HPDE6-E6E7 (cell line): ENCODE measurements around the gene PPP1R16B.
A peak's percentile ranks its signal among the peaks of the same experiment; 100 is the strongest.

Experiments used
- DNase-seq: peaks from one replicate; pipeline ENCODE4 v3.0.0; 2011; ENCODE audit warnings: missing footprints; ENCODE audit errors: extremely low spot score

The PPP1R16B gene

DNA sequence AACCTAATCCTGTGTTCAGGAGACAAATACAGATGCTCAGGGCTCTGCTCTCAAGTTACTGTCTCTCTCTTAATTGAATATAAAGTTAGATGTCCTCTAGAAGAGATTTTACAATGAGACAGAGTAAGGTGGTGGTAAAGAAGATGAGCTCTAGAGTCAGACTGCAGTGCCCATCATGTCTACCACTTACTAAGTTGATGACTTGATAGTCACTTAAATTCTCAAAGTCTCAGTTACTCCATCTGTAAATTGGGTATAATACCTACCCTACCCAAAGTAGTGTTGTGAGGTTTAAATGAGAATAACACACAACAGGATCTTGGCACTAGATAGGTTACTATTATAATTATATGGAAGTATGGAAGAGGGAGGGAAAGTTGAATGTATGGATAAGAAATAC lies 158.2 kb downstream of the PPP1R16B start:
- DNase-seq = no peak

DNA sequence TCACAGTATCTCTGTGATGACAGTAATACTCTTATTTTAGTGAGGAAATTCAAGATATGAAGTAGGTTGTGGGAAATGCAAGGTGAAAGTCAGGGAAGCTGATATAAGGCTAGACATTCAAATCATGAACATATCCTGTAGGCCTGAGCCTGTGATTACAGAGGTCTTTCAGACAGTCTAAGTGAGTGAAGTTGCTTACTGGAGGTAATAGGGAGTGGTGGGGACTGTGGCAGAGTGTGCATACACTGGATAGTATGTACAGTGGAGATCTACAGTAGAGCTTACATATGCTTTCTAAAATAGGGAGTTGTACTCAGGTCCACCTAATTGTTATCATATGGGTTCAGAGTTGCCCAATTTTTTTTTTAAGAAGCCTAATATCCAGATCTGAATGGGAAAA lies 159.8 kb downstream of the PPP1R16B start:
- DNase-seq = no peak

DNA sequence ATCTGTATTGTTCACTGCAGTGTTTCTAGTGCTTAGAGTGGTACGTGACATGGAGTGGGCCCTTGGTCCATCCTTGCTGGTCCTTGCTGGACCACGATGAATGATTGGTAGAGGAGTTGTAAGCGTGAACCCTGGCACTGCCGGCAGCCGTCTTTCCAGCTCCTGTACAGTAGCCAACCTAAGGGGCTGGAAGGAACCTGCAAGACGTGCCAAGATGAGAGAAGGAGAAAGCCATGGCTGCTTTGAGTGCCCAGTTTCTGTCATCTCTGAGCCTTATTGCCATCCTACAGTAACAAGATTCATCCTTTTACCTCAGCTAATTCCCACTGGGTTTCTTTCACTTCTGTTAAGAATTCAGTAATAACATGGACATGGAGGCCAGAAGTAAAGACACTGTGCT lies 162.6 kb downstream of the PPP1R16B start:
- no peak for DNase-seq

DNA sequence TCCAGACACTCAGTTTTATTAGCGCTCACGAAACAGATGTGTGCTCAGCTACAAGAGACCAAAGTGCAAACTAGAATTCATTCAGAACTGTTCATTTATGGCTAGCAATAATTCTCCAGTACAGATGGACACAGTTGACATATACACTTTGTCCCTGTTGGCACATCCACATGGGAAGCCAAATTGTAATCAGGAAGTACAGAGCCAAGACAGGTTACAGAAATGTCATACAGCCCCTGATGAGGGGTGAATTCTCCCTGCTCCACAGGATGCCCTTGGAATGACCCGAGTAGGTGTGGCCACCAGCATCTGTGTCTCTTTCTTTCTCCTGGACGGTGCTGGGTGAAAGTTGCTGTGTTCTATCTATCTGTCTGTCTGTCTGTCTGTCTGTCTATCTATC lies 164.2 kb downstream of the PPP1R16B start:
- no peak for DNase-seq

GRCh38 chr20:38970302-38970701 lies 164.8 kb downstream of the PPP1R16B start:
- DNase-seq = peak; percentile 79
